SKM-1 (cell line): Measurements from ENCODE around the gene YIPF3.
"Not testable (repeated sequence)": the region's sequence is repeated elsewhere in the genome, so short reads cannot be mapped to it uniquely, and the experiment has no call there.

Source experiments
- DNase-seq: peaks from one replicate; lab custom pipeline; 2025; ENCODE audit not compliant: unreplicated experiment; lab: John Stamatoyannopoulos, UW

Gene YIPF3

GRCh38 chr6:43509984-43510826 lies 6.5 kb downstream of the YIPF3 start, which contains the start of gene LRRC73:
LRRC73 (minus strand) TSS chr6:43510346; CDS start chr6:43509785, 561 bp downstream.
- DNase-seq, result peak; percentile 14

GRCh38 chr6:43509142-43509983 lies 7.4 kb downstream of the YIPF3 start:
- no peak for DNase-seq

- no peak for DNase-seq
These were observed 8.1 kb downstream of the YIPF3 start for GRCh38 chr6:43508481-43509141.

- peak; percentile 47 for DNase-seq
These were observed 9.9 kb downstream of the YIPF3 start for GRCh38 chr6:43506667-43507471.

GRCh38 chr6:43506171-43506570 lies 10.6 kb downstream of the YIPF3 start:
- DNase-seq, result no peak

- no peak for DNase-seq
These were observed 11.0 kb downstream of the YIPF3 start for GRCh38 chr6:43505718-43506117.

- DNase-seq, result no peak
These were observed 11.8 kb downstream of the YIPF3 start for GRCh38 chr6:43504756-43505593.

GRCh38 chr6:43503443-43503842 lies 13.3 kb downstream of the YIPF3 start:
- DNase-seq, result no peak

- no peak for DNase-seq
These were observed 14.1 kb downstream of the YIPF3 start for GRCh38 chr6:43502666-43503065.

- no peak for DNase-seq
These were observed 15.8 kb downstream of the YIPF3 start for GRCh38 chr6:43500921-43501320.

- DNase-seq, result no peak
These were observed 17.5 kb downstream of the YIPF3 start for GRCh38 chr6:43499028-43499815.

- DNase-seq, result not testable (repeated sequence)
These were observed 18.4 kb downstream of the YIPF3 start for GRCh38 chr6:43498291-43498690.

GRCh38 chr6:43497689-43498088 lies 19.0 kb downstream of the YIPF3 start:
- no peak for DNase-seq

GRCh38 chr6:43497129-43497396 lies 19.7 kb downstream of the YIPF3 start:
- DNase-seq, result no peak

GRCh38 chr6:43496370-43497128 lies 20.2 kb downstream of the YIPF3 start:
- no peak for DNase-seq

- DNase-seq, result no peak
These were observed 21.3 kb downstream of the YIPF3 start for GRCh38 chr6:43495409-43495941.

- DNase-seq, result no peak
These were observed 22.0 kb downstream of the YIPF3 start for GRCh38 chr6:43494766-43495165.

- no peak for DNase-seq
These were observed 22.4 kb downstream of the YIPF3 start for GRCh38 chr6:43494321-43494720.
